Fibroblast of mammary gland (primary cell): ENCODE measurements around the gene METTL8.

Experiments used
- DNase-seq: peaks from one replicate; pipeline ENCODE4 v3.0.0-alpha.2; 2010; ENCODE audit warnings: low read depth
- H3K4me3 ChIP-seq: 2 replicates; pipeline ENCODE4 v1.5.1; 2011; ENCODE audit warnings: low read depth, mild to moderate bottlenecking, low read length, moderate library complexity; ENCODE audit not compliant: control insufficient read depth
- TF ChIP-seq, protein P1 (sequence below): conservative IDR thresholded peaks from 2 replicates; pipeline ENCODE4 v1.5.1; 2011; ENCODE audit warnings: low read depth, low read length, inconsistent platforms; ENCODE audit not compliant: control insufficient read depth, insufficient read depth

METTL8 gene

DNA sequence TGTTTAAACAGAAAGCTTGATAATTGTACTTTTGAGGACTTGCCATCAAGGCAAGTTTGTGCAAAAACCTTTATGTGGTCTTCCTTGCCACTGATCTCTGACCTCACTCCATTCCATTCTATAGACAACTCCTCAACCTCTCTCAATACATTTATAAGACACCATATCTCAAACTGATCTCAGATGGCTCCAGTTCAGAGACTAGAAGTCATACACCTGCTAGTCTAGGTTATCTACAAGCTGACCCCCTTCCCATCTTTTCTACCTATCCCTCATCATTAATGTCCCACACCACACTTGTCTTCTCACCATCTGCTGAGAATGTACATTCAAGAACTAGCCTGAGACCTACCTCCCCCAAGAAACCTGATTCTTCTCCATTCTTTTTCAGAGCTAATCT lies 113.1 kb downstream of the METTL8 start:
- no peak for DNase-seq
- no peak overlapping the region for H3K4me3 ChIP-seq
- TF ChIP-seq, protein P1, sequence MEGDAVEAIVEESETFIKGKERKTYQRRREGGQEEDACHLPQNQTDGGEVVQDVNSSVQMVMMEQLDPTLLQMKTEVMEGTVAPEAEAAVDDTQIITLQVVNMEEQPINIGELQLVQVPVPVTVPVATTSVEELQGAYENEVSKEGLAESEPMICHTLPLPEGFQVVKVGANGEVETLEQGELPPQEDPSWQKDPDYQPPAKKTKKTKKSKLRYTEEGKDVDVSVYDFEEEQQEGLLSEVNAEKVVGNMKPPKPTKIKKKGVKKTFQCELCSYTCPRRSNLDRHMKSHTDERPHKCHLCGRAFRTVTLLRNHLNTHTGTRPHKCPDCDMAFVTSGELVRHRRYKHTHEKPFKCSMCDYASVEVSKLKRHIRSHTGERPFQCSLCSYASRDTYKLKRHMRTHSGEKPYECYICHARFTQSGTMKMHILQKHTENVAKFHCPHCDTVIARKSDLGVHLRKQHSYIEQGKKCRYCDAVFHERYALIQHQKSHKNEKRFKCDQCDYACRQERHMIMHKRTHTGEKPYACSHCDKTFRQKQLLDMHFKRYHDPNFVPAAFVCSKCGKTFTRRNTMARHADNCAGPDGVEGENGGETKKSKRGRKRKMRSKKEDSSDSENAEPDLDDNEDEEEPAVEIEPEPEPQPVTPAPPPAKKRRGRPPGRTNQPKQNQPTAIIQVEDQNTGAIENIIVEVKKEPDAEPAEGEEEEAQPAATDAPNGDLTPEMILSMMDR, result no peak

DNA sequence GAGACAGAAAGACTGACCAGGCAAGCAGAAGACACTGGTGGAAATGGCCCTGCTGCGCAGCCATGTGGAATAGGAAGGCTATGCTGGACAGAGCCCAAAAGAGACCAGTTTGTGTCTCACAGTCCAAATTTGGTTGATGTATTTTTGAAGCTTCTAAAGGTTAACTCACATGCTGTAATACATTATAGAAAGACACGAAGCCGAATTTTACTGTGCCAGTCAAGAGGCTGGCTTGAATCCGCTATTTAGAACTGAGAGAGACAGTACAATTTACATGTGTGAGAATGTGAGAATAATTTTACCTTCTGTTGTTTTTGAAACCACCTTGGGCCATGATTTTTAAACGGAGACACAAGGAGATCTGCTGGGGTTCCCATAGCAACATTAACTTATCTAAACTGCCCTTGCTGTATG lies 113.6 kb downstream of the METTL8 start:
- no peak overlapping the region for H3K4me3 ChIP-seq
- TF ChIP-seq, protein P1, result no peak
- no peak for DNase-seq

DNA sequence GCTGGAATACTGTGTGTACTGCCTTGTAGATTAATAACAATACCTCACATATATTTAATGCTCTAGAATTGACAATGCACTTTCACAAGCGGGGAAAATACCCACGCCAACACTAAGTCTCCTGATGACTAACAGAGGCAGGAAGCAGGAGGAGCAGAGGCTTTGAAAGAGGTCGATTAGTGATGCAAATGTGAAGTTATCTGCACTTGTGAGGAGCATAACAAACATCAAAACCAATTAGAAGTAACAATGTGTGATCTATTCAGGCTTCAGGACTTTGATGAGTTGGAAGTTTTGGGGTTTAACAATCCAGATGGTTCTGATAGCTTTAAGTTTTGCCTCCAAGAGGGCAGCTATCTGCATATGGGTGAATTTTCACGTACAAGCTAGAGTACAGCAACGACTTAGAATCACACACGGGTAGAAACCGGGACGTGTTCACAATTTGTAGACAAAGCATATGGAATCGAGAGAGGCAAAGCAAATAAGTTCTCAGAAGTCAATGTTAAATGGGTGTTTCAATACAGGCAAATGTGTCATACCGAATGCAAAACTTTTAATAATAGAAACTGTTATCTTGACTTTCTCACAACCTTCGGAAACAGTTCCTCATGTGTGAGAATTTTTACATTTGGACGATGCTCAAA lies 114.5 kb downstream of the METTL8 start:
- H3K4me3 ChIP-seq, result no peak overlapping the region
- TF ChIP-seq, protein P1, result no peak
- peak; percentile 56 for DNase-seq

DNA sequence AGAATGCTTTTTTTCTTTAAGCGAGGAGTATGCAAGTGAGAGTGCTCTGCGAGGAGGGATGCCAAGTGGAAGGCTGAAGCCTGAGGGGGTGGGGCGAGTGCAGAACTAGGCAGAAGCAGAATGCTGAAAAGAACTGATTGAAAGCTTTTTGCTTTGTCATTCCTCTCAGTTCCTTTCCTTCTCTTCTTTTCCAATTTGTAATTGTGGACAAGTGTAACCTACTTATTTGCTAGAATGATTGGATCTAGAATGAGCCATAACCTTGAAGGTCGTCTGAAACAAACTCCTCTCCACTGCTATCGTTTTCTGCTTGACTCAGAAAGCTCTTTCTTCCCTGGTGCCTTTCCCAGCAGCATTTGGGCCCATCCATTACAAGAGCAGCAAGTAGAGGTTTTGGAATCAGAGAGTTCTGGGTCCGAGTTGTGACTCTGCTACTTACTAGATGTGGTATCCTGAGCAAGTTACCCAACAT lies 115.3 kb downstream of the METTL8 start:
- H3K4me3 ChIP-seq, result no peak overlapping the region
- DNase-seq, result no peak
- TF ChIP-seq, protein P1, result no peak

DNA sequence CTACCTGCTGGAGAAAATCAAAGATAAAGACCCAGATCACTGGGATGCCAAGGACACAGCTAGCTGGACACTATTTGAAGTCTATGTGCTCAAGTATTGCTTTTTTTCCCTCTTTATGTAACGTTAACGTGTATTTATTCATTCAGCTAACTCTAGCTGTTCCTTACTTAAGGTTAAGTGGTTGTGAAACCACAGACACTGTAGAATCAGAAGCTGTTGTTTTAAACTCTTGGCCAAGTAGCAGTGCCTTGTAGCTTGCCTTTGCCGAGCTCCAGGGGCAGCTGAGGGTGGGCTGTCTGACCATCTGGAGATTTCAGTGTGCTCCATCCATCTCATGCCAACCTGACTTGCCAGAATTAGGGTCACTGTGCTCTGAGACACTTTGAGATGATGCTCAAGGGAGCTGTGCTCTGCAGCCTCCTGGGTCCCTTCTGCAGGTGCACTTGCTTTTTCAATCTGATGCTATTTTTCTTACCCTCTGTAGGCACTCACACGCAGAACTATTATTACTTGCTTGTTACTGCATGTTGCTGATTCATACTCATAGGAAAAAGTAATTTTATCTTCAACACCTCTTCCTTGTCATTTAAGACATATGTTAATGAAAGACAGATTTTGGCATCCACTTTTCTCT lies 116.2 kb downstream of the METTL8 start:
- TF ChIP-seq, protein P1, result no peak
- no peak overlapping the region for H3K4me3 ChIP-seq
- no peak for DNase-seq

DNA sequence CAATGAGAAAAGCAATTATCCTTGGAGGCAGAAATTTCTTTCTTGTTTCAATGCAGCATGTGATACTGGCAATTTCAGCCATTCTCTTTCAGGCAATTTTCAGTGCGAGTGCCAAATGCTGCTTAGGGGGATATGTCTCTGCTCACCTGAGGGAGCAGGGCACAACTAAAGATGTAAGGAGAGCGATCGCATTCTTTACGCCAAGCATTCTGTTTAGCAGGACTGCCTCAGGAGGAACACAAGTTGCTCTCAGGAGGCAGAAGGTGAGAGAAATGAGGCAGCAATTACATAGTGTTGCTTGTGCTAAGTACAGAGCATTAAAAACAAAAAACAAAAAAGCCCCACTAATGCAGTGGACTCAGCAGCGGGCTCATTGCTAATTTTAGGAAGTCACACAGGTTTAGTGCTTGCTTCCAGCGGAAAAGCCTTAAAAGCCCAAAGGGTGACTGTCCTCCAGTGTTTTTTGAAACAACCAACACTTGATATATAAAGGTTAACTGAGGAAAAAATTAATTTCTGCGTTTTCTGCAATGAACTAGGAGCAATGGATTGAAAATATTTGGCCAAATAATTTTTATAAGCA lies 116.9 kb downstream of the METTL8 start:
- TF ChIP-seq, protein P1, result no peak
- H3K4me3 ChIP-seq, result no peak overlapping the region
- no peak for DNase-seq

DNA sequence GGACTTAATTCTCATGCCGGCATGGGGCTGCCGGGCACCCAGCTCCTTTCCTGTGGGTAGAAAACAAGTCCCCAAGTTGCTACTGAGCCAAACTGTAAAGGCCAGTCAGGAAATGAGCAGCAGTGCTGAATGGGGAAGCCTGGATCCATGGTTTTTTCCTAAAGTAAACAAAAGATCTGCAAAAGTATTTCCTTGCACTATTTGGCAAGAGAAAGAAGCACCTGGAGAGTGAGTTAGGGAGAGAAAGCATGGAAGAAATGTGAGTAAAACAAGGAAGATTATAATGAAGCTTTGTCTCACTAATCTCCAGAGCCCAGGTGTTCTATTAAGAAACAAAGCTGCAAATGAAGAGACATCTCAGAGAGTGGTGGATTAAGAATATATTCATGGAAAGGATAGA lies 117.6 kb downstream of the METTL8 start:
- no peak for DNase-seq
- no peak overlapping the region for H3K4me3 ChIP-seq

More for the DNA sequence above, 117.6 kb downstream of the METTL8 start:
- TF ChIP-seq, protein P1, result no peak
